ENCODE data around the gene SLC25A6.

DNA sequence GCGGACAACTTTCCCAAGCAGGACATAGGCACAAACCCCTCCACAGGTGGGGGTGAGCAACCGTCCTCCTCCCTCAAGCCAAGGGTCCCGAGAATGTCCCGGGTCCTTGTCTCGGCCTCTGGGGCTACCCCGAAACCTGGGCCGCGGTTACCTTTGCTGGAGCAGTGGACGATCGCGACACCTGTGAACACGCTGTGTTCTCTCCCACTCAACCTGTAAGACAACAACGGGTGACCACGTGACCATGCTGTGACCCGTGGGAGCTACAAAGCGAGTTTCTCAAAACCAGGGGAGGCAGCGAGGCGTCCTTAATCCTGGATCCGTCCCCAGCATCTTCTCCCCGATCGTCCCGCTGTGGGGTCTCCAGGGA, 42.9 kb upstream of the SLC25A6 start:
- TF ChIP-seq, protein P1, sequence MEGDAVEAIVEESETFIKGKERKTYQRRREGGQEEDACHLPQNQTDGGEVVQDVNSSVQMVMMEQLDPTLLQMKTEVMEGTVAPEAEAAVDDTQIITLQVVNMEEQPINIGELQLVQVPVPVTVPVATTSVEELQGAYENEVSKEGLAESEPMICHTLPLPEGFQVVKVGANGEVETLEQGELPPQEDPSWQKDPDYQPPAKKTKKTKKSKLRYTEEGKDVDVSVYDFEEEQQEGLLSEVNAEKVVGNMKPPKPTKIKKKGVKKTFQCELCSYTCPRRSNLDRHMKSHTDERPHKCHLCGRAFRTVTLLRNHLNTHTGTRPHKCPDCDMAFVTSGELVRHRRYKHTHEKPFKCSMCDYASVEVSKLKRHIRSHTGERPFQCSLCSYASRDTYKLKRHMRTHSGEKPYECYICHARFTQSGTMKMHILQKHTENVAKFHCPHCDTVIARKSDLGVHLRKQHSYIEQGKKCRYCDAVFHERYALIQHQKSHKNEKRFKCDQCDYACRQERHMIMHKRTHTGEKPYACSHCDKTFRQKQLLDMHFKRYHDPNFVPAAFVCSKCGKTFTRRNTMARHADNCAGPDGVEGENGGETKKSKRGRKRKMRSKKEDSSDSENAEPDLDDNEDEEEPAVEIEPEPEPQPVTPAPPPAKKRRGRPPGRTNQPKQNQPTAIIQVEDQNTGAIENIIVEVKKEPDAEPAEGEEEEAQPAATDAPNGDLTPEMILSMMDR (IDR thresholded peaks at IDR 0.05 in 2 of 3, conservative IDR thresholded peaks at IDR 0.05 in 1 of 3; ENCODE audit: control insufficient read depth in 2 of 3, extremely low read depth in 1 of 3, insufficient read depth in 1 of 3, low read depth in 3 of 3, low read length in 3 of 3), result no peak
- TF ChIP-seq RB1 (IDR thresholded peaks at IDR 0.05; ENCODE audit: borderline replicate concordance) (no peak), EZH2 (IDR thresholded peaks at IDR 0.05; ENCODE audit: borderline replicate concordance, control insufficient read depth, low read depth, low read length) (no peak), CBFB (IDR thresholded peaks at IDR 0.05; ENCODE audit: low read depth) (no peak), TAF1 (IDR thresholded peaks at IDR 0.05; ENCODE audit: borderline replicate concordance, low read depth, low read length) (no peak), NBN (IDR thresholded peaks at IDR 0.05) (no peak)
- TF ChIP-seq, protein P2, sequence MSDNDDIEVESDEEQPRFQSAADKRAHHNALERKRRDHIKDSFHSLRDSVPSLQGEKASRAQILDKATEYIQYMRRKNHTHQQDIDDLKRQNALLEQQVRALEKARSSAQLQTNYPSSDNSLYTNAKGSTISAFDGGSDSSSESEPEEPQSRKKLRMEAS (IDR thresholded peaks at IDR 0.05; ENCODE audit: low read depth, low read length), result no peak
